GM06990 (cell line): Measurements from ENCODE around the gene P2RY6.
A peak's percentile ranks its signal among the peaks of the same experiment; 100 is the strongest.

Experiments used
- DNase-seq: peaks from one replicate; pipeline ENCODE4 v3.0.0-alpha.2; 2011; ENCODE audit not compliant: insufficient read length; ENCODE audit errors: extremely low read depth
- H3K27me3 ChIP-seq: replicated peaks from 2 replicates; pipeline ENCODE4 v1.6.0; 2011; ENCODE audit warnings: low read length; ENCODE audit not compliant: control insufficient read depth, insufficient read depth
- H3K36me3 ChIP-seq: 2 replicates; pipeline ENCODE4 v1.5.1; 2011; ENCODE audit warnings: low read length; ENCODE audit not compliant: control insufficient read depth, insufficient read depth
- H3K4me3 ChIP-seq: replicated peaks from 2 replicates; pipeline ENCODE4 v1.5.1; 2011; ENCODE audit warnings: low read depth, mild to moderate bottlenecking, control low read depth, low read length
- CTCF ChIP-seq: IDR thresholded peaks from 2 replicates; pipeline ENCODE4 v1.5.1; 2011; ENCODE audit warnings: low read length, control low read depth, mild to moderate bottlenecking, inconsistent platforms; ENCODE audit not compliant: insufficient read depth, poor library complexity, severe bottlenecking

The P2RY6 gene

GRCh38 chr11:73236205-73236765 is 35.9 kb upstream of the P2RY6 start:
- Histone ChIP-seq H3K4me3 (no peak overlapping the region), H3K36me3 (no peaks in the 10 kb centered on the region), H3K27me3 (no peaks in the 10 kb centered on the region)
- TF ChIP-seq CTCF, result no peak
- no peak for DNase-seq

- Histone ChIP-seq H3K27me3 (no peaks in the 10 kb centered on the region), H3K36me3 (no peaks in the 10 kb centered on the region), H3K4me3 (no peak overlapping the region)
- TF ChIP-seq CTCF, result peak; percentile 66
- no peak for DNase-seq
These were observed 35.3 kb upstream of the P2RY6 start for GRCh38 chr11:73236854-73237253.

GRCh38 chr11:73237471-73238290 is 34.5 kb upstream of the P2RY6 start:
- no peak for TF ChIP-seq CTCF
- Histone ChIP-seq H3K4me3 (no peak overlapping the region), H3K36me3 (no peaks in the 10 kb centered on the region), H3K27me3 (no peaks in the 10 kb centered on the region)
- no peak for DNase-seq

- DNase-seq, result no peak
- TF ChIP-seq CTCF, result no peak
- no peak overlapping the region for H3K4me3 ChIP-seq
- no peaks in the 10 kb centered on the region for H3K36me3 ChIP-seq
- no peaks in the 10 kb centered on the region for H3K27me3 ChIP-seq
These were observed 33.0 kb upstream of the P2RY6 start for GRCh38 chr11:73239111-73239521.

GRCh38 chr11:73239571-73240189 is 32.5 kb upstream of the P2RY6 start:
- no peaks in the 10 kb centered on the region for H3K36me3 ChIP-seq
- DNase-seq, result no peak
- no peak for TF ChIP-seq CTCF
- no peaks in the 10 kb centered on the region for H3K27me3 ChIP-seq
- H3K4me3 ChIP-seq, result no peak overlapping the region
